ENCODE results near the gene TMEM205.
A peak's percentile ranks its signal among the peaks of the same experiment; 100 is the strongest.

The TMEM205 gene

GRCh38 chr19:11387162-11388034 lies 41.3 kb upstream of the TMEM205 start:
- H2AFZ ChIP-seq (ENCODE audit: low read length), result no peak overlapping the region

GRCh38 chr19:11384778-11385129 lies 38.7 kb upstream of the TMEM205 start:
- no peaks in the 10 kb centered on the region for H3K9me3 ChIP-seq (ENCODE audit: insufficient read depth, low read depth, low read length)
- no peaks in the 10 kb centered on the region for H3K9me2 ChIP-seq (replicated peaks; ENCODE audit: low read depth, low read length)
- H3K79me2 ChIP-seq (ENCODE audit: insufficient read depth, low read length), result no peaks in the 10 kb centered on the region
- H3K4me1 ChIP-seq (ENCODE audit: insufficient read depth, low read length, poor library complexity, severe bottlenecking), result peaks cover 17% of the 10 kb centered on the region
- H3K27me3 ChIP-seq (ENCODE audit: insufficient read depth, low read length, poor library complexity, severe bottlenecking), result no peaks in the 10 kb centered on the region
- TF ChIP-seq EZH2phosphoT487 (IDR thresholded peaks at IDR 0.05; ENCODE audit: borderline replicate concordance), result no peak
- no peak for TF ChIP-seq CTCF (conservative IDR thresholded peaks at IDR 0.05; ENCODE audit: low read length)
- peak overlapping the region; percentile 93 for H3K4me2 ChIP-seq (ENCODE audit: low read depth, low read length, poor library complexity, severe bottlenecking)
- peak overlapping the region; percentile 90 for H3K4me3 ChIP-seq (ENCODE audit: low read length, poor library complexity, severe bottlenecking)
- peak overlapping the region; percentile 95; the same call in 1 of the 2 replicates for H2AFZ ChIP-seq (ENCODE audit: low read length)
- peak overlapping the region; percentile 91 for H3K9ac ChIP-seq (ENCODE audit: low read depth, low read length, poor library complexity, severe bottlenecking)
- H3K36me3 ChIP-seq (ENCODE audit: insufficient read depth, low read length), result no peaks in the 10 kb centered on the region
- H3F3A ChIP-seq (ENCODE audit: low read depth), result no peaks in the 10 kb centered on the region
- peaks cover 5% of the 10 kb centered on the region for H4K20me1 ChIP-seq (ENCODE audit: insufficient read depth, low read length, poor library complexity, severe bottlenecking)

More at GRCh38 chr19:11387162-11388034, 41.3 kb upstream of the TMEM205 start:
- H4K20me1 ChIP-seq (ENCODE audit: insufficient read depth, low read length, poor library complexity, severe bottlenecking), result peaks cover 5% of the 10 kb centered on the region
- H3K4me3 ChIP-seq (ENCODE audit: low read length, poor library complexity, severe bottlenecking), result no peak overlapping the region
- H3K9me3 ChIP-seq (ENCODE audit: insufficient read depth, low read depth, low read length), result no peaks in the 10 kb centered on the region
- H3K36me3 ChIP-seq (ENCODE audit: insufficient read depth, low read length), result no peaks in the 10 kb centered on the region
- no peak overlapping the region for H3K9ac ChIP-seq (ENCODE audit: low read depth, low read length, poor library complexity, severe bottlenecking)
- peaks cover 17% of the 10 kb centered on the region for H3K4me1 ChIP-seq (ENCODE audit: insufficient read depth, low read length, poor library complexity, severe bottlenecking)
- no peaks in the 10 kb centered on the region for H3F3A ChIP-seq (ENCODE audit: low read depth)
- H3K9me2 ChIP-seq (replicated peaks; ENCODE audit: low read depth, low read length), result no peaks in the 10 kb centered on the region
- H3K4me2 ChIP-seq (ENCODE audit: low read depth, low read length, poor library complexity, severe bottlenecking), result no peak overlapping the region
- H3K79me2 ChIP-seq (ENCODE audit: insufficient read depth, low read length), result no peaks in the 10 kb centered on the region
- no peak for TF ChIP-seq CTCF (conservative IDR thresholded peaks at IDR 0.05; ENCODE audit: low read length)
- TF ChIP-seq EZH2phosphoT487 (IDR thresholded peaks at IDR 0.05; ENCODE audit: borderline replicate concordance), result no peak
- H3K27me3 ChIP-seq (ENCODE audit: insufficient read depth, low read length, poor library complexity, severe bottlenecking), result no peaks in the 10 kb centered on the region

- Histone ChIP-seq H3K9me2 (replicated peaks; ENCODE audit: low read depth, low read length) (no peaks in the 10 kb centered on the region), H3K9ac (ENCODE audit: low read depth, low read length, poor library complexity, severe bottlenecking) (peak overlapping the region; percentile 91), H3K4me1 (ENCODE audit: insufficient read depth, low read length, poor library complexity, severe bottlenecking) (peaks cover 17% of the 10 kb centered on the region), H2AFZ (ENCODE audit: low read length) (peak overlapping the region; percentile 95), H3K9me3 (ENCODE audit: insufficient read depth, low read depth, low read length) (no peaks in the 10 kb centered on the region), H3K36me3 (ENCODE audit: insufficient read depth, low read length) (no peaks in the 10 kb centered on the region), H3K79me2 (ENCODE audit: insufficient read depth, low read length) (no peaks in the 10 kb centered on the region), H3K27me3 (ENCODE audit: insufficient read depth, low read length, poor library complexity, severe bottlenecking) (no peaks in the 10 kb centered on the region), H3F3A (ENCODE audit: low read depth) (no peaks in the 10 kb centered on the region), H3K4me2 (ENCODE audit: low read depth, low read length, poor library complexity, severe bottlenecking) (peak overlapping the region; percentile 93), H4K20me1 (ENCODE audit: insufficient read depth, low read length, poor library complexity, severe bottlenecking) (peaks cover 5% of the 10 kb centered on the region), H3K4me3 (ENCODE audit: low read length, poor library complexity, severe bottlenecking) (peak overlapping the region; percentile 90)
- TF ChIP-seq EZH2phosphoT487 (IDR thresholded peaks at IDR 0.05; ENCODE audit: borderline replicate concordance), result no peak
- no peak for TF ChIP-seq CTCF (conservative IDR thresholded peaks at IDR 0.05; ENCODE audit: low read length)
These were observed 37.6 kb upstream of the TMEM205 start for GRCh38 chr19:11383706-11384048.
